Esophagus muscularis mucosa (tissue), 4 donors: ENCODE data around the gene AKAP12.

Source experiments
- CTCF ChIP-seq, 3 experiments: fragments of 200-600 bp in 2 of 3; fragments of 450-650 bp in 1 of 3; sonication (generic) in 2 of 3; IDR thresholded peaks; one replicate each; pipeline ENCODE4 v1.5.1; 2017 to 2019; ENCODE audit warnings: antibody characterized with exemption in 3 of 3, mild to moderate bottlenecking in 2 of 3, moderate library complexity in 1 of 3
- EP300 ChIP-seq: sonication (generic); formaldehyde crosslinking; IDR thresholded peaks from one replicate; pipeline ENCODE4 v1.6.1; 2017; ENCODE audit warnings: antibody characterized with exemption
- POLR2AphosphoS5 ChIP-seq, 2 donors: sonication (generic); formaldehyde crosslinking; IDR thresholded peaks; one replicate each; pipeline ENCODE4 v1.6.1; 2017; ENCODE audit warnings: antibody characterized with exemption in 2 of 2

GRCh38 chr6:151196555-151196954 lies 43.2 kb upstream of the AKAP12 start:
- TF ChIP-seq CTCF (IDR thresholded peaks at IDR 0.05): no peak
- peak; percentile 30 to 38 for TF ChIP-seq POLR2AphosphoS5 (IDR thresholded peaks at IDR 0.05)
- TF ChIP-seq EP300: no peak
